Right lung (tissue), 10 donors: Measurements from ENCODE around the gene C16orf86. TPM values are rescaled to one million over a fixed set of nuclear protein-coding genes. Genes with fewer than 3 reads are reported as not detected.

Experiments used
- DNase-seq, 2 donors: peaks; one replicate each; pipeline ENCODE4 v3.0.0-alpha.2; 2013
- long read RNA-seq, 8 donors: transcript quantifications; one replicate each; lab custom pipeline, GENCODE V29; 2026
- polyA plus RNA-seq, 5 donors: library from polyadenylated mRNA; unstranded; fragments of 120-200 nt; gene quantifications; one replicate each; pipeline versions ENCODE4 v1.2.1 to v1.2.3, GENCODE V29; 2013; ENCODE audit warnings: inconsistent platforms in 1 of 5, low replicate concordance in 1 of 5; ENCODE audit not compliant: insufficient read length in 5 of 5, insufficient read depth in 1 of 5

Gene C16orf86
- polyA plus RNA-seq: 1 to 10 TPM; 2.0 to 3.4 (median 3.1) TPM
- long read RNA-seq, donor 1, partial matches to known transcripts: 0 of 1 reads
- long read RNA-seq, donor 1, other reads (novel, unspliced or antisense): 0 of 1 reads
- long read RNA-seq, donor 2, partial matches to known transcripts: 0 of 1 reads
- long read RNA-seq, donor 2, other reads (novel, unspliced or antisense): 0 of 1 reads
- long read RNA-seq, donor 3, partial matches to known transcripts: 0 of 2 reads
- long read RNA-seq, donor 3, other reads (novel, unspliced or antisense): 0 of 2 reads
- long read RNA-seq, donor 4, partial matches to known transcripts: 0 of 1 reads
- long read RNA-seq, donor 4, other reads (novel, unspliced or antisense): 0 of 1 reads
- long read RNA-seq, donor 5, partial matches to known transcripts: 0 of 2 reads
- long read RNA-seq, donor 5, other reads (novel, unspliced or antisense): 0 of 2 reads
- long read RNA-seq, donor 6, partial matches to known transcripts: 0 of 2 reads
- long read RNA-seq, donor 6, other reads (novel, unspliced or antisense): 0 of 2 reads
- long read RNA-seq, donor 7: 0 reads
- long read RNA-seq, donor 8, partial matches to known transcripts: 0 of 1 reads
- long read RNA-seq, donor 8, other reads (novel, unspliced or antisense): 0 of 1 reads

GRCh38 chr16:67666559-67667452 lies at the start of gene C16orf86, which contains the start of gene ENKD1:
Gene C16orf86, plus strand, starts transcription at chr16:67666814. Its CDS starts 157 bp downstream, at chr16:67666971.
Gene ENKD1, minus strand, starts transcription at chr16:67666750. Its CDS starts 308 bp downstream, at chr16:67666442.
- DNase-seq: peak; percentile 81 to 83

GRCh38 chr16:67628216-67628615 lies 38.4 kb upstream of the C16orf86 start:
- DNase-seq: no peak

- DNase-seq: peak; percentile 31 to 42
Observed at GRCh38 chr16:67632415-67633172, 34.0 kb upstream of the C16orf86 start.

GRCh38 chr16:67636713-67637112 lies 29.9 kb upstream of the C16orf86 start:
- no peak for DNase-seq

- DNase-seq: no peak
Observed at GRCh38 chr16:67637625-67638024, 29.0 kb upstream of the C16orf86 start.

GRCh38 chr16:67641779-67642708 lies 24.6 kb upstream of the C16orf86 start:
- no peak for DNase-seq

GRCh38 chr16:67644038-67644437 lies 22.6 kb upstream of the C16orf86 start:
- DNase-seq: no peak

GRCh38 chr16:67645397-67646121 lies 21.1 kb upstream of the C16orf86 start:
- DNase-seq: no peak

- no peak for DNase-seq
Observed at GRCh38 chr16:67647111-67647651, 19.4 kb upstream of the C16orf86 start.

- no peak for DNase-seq
Observed at GRCh38 chr16:67647681-67648080, 18.9 kb upstream of the C16orf86 start.

GRCh38 chr16:67648088-67648763 lies 18.4 kb upstream of the C16orf86 start:
- DNase-seq: no peak

- no peak for DNase-seq
Observed at GRCh38 chr16:67648764-67649407, 17.7 kb upstream of the C16orf86 start.

- no peak for DNase-seq
Observed at GRCh38 chr16:67649494-67649931, 17.1 kb upstream of the C16orf86 start.

GRCh38 chr16:67650023-67650422 lies 16.6 kb upstream of the C16orf86 start:
- DNase-seq: no peak

GRCh38 chr16:67651039-67651438 lies 15.6 kb upstream of the C16orf86 start:
- no peak for DNase-seq

GRCh38 chr16:67651847-67652246 lies 14.8 kb upstream of the C16orf86 start:
- DNase-seq: no peak

- DNase-seq: no peak
Observed at GRCh38 chr16:67652578-67653127, 14.0 kb upstream of the C16orf86 start.
